NCI-H2171 treated with DMSO at 0.1 percent for 48 hours (cell line): Measurements from ENCODE around the gene PAPLN.
A peak's percentile ranks its signal among the peaks of the same experiment; 100 is the strongest.

Experiments used
- DNase-seq: peaks from one replicate; lab custom pipeline; 2025; lab: John Stamatoyannopoulos, UW

The PAPLN gene

DNA sequence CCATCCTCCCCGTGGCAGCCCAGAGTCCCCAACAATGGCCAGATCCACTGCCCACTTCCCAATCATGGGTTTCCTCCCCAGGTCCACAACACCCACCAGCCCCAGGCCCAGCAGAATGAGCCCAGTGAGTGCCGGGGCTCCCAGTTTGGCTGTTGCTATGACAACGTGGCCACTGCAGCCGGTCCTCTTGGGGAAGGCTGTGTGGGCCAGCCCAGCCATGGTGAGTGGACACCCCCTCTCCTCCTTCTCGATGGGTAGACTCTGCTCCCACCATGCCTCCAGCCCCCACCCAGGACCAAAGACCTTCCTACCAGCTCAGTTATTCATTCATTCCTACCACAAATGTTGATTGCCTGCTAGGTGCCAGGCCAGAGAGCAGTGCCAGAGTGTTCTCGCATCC lies 23.8 kb downstream of the PAPLN start:
- no peak for DNase-seq

- no peak for DNase-seq
These were observed 24.5 kb downstream of the PAPLN start for GRCh38 chr14:73261520-73262426.

DNA sequence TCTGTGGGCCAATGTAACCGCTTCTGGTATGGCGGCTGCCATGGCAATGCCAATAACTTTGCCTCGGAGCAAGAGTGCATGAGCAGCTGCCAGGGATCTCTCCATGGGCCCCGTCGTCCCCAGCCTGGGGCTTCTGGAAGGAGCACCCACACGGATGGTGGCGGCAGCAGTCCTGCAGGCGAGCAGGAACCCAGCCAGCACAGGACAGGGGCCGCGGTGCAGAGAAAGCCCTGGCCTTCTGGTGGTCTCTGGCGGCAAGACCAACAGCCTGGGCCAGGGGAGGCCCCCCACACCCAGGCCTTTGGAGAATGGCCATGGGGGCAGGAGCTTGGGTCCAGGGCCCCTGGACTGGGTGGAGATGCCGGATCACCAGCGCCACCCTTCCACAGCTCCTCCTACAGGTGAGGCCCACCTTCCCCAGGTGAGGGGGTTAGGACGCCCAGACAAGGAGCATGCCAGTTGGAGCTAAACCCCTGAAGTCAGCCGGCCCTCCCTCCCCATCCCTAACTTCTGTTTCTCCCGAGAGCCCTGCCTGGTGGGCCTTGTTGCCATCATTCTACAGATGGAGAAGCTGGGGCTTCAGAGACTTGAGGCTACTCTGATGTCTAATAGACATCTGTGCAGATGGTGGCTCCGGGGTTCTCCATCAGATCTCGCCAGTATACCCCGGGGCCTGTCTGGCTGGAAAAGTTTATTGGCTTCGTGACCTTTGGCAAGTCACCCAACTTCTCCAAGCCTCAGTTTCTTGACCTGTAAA lies 25.3 kb downstream of the PAPLN start:
- no peak for DNase-seq

- peak; percentile 36 for DNase-seq
These were observed 26.3 kb downstream of the PAPLN start for GRCh38 chr14:73263606-73264005.

DNA sequence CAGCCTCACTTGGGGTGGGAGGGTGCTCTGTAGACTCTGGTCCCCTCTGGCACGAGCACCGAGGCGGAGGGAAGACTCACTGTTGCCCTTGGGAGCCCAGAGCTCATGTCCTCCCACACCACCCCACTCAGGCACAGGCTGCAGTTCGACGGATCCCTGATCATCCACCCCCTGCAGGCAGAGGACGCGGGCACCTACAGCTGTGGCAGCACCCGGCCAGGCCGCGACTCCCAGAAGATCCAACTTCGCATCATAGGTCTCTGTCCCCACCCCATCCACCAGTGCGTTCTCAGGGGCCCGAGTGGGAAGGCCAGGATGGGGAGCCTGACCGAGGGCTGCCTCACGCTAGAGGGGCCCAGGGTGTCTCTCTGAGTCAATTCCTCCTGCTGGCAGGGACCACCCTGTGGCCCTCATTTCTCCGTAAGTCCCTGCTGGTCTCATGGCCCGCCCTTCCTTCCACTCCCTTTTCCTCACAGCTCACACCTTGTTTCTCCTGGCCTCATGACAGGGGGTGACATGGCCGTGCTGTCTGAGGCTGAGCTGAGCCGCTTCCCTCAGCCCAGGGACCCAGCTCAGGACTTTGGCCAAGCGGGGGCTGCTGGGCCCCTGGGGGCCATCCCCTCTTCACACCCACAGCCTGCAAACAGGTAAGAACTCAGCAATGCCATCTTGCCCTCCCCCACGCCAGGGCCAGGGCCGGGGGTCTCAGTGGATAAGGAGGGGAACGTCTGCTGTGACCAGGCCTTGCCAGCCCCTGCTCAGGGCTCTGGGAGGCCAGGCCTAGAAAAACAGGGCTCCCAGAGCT lies 27.0 kb downstream of the PAPLN start:
- no peak for DNase-seq

DNA sequence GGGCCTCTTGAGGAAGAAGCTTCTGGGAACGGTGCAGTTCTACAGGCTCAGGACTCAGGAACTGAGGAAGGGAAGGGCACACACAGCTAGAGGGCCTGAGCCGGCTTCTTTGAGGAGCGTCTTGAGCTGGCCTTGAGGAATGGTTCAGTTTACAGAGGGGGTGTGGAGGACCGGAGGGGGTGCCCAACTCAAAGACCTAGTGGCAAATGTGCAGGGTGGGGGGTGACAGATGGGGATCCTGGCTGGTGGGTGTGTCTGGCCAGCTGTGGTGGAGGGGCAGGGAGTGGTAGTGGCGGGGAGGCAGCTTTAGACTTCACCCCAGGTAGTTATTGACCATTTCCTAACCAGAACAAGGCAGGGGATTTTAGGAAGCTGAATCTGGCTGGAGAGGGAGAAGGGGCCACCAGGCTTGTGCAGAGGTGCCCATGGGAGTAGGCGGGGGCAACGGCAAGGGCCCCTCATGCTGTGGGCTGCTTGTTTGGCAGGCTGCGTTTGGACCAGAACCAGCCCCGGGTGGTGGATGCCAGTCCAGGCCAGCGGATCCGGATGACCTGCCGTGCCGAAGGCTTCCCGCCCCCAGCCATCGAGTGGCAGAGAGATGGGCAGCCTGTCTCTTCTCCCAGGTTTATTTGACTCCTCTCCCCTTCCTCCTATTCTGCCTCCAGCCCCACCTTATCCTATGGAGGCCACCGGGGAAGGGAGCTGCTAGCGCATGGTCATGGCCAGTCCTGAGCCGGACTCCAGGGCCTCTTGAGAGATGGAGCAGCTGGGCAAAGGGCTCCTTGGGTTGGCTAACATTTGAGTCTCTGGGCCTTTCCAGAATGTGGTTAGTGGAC lies 27.8 kb downstream of the PAPLN start:
- DNase-seq: no peak

- DNase-seq: no peak
These were observed 28.4 kb downstream of the PAPLN start for GRCh38 chr14:73265721-73266046.

DNA sequence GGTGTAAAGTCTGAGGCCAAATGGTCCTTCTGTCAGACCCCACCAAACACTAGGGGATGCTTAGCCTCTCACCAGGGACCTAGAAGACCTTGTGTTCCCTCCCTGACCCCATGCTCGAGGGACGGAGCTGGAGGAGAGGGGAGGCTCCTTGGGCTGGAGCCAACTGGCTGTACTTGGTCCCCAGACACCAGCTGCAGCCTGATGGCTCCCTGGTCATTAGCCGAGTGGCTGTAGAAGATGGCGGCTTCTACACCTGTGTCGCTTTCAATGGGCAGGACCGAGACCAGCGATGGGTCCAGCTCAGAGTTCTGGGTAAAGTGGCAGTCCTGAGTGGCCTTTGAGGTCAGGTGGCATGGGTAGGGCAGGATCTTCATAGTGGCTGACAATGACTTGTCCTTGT lies 29.0 kb downstream of the PAPLN start:
- no peak for DNase-seq

DNA sequence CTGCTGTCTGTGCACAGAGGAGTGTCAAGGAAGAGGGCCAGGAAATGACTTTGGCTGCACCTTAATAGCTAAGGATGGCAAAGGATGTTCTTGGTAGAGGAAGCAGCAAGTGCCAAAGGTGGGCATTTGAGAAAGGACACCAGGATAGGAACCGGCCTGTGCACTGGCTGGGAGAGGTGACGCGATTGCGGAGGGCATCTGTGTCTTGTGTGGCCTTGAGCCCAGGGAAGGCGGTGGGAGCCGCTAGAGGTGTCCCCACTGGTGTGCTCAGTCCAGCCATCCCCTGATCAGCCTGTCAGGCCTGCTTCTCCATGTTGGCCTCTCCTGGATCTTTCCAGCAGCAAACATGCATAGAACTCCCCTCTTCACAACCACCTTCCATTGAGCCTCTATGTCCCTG lies 30.2 kb downstream of the PAPLN start:
- no peak for DNase-seq

GRCh38 chr14:73269729-73270531 lies 32.6 kb downstream of the PAPLN start:
- DNase-seq: no peak

DNA sequence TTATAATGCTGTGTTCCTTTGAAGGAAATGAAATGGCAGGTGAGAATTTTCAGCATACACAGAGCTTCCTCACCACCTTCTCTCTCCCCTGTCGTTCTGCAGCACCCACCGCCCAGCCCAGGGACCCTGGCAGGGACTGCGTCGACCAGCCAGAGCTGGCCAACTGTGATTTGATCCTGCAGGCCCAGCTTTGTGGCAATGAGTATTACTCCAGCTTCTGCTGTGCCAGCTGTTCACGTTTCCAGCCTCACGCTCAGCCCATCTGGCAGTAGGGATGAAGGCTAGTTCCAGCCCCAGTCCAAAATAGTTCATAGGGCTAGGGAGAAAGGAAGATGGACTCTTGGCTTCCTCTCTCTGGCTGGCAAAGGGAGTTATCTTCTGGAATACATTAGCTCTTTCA lies 35.1 kb downstream of the PAPLN start:
- DNase-seq: peak; percentile 86

GRCh38 chr14:73273799-73274198 lies 36.5 kb downstream of the PAPLN start:
- DNase-seq: no peak

DNA sequence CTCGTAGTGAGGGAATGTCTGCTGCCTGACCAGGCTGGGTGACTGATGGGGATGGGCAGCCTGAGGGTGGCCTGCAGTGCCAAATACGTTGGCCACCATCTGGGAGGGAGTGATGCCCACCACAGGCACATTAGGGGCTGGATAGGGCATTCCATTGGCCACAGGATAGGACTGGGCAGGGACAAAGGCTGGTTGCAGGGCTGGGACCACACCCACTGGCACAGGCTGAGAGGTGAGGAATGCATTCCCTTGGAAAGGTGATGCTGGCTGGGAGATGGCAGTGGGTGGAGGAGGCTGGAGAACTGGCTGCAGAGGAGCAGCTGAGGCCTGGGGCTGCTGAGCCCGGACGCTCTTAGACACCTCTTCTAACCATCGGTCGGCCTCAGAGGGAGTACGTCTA lies 39.5 kb downstream of the PAPLN start:
- DNase-seq: no peak

DNA sequence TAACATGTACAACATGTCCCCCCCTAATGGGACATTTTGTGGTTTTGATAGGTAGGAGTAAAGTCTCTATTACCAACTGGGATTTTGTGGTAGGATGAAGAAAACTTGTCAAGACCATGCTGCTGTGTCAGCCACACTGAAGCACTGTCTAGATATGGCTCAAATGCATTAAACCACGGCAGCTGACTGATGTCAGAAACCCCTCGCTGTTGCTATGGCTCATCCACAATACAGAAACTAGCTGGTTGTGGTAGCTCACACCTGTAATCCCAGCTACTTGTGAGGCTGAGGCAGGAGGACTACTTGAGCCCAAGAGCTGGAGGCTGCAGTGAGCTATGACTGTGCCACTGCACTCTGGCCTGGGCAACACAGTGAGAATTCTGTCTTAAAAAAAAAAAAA lies 40.1 kb downstream of the PAPLN start:
- no peak for DNase-seq

- no peak for DNase-seq
These were observed 43.6 kb downstream of the PAPLN start for GRCh38 chr14:73280903-73281302.

GRCh38 chr14:73283608-73284379 lies 46.5 kb downstream of the PAPLN start:
- peak; percentile 78 for DNase-seq

- DNase-seq: peak; percentile 63
These were observed 48.7 kb downstream of the PAPLN start for GRCh38 chr14:73285979-73286378.

GRCh38 chr14:73286598-73286997 lies 49.3 kb downstream of the PAPLN start:
- DNase-seq: no peak

DNA sequence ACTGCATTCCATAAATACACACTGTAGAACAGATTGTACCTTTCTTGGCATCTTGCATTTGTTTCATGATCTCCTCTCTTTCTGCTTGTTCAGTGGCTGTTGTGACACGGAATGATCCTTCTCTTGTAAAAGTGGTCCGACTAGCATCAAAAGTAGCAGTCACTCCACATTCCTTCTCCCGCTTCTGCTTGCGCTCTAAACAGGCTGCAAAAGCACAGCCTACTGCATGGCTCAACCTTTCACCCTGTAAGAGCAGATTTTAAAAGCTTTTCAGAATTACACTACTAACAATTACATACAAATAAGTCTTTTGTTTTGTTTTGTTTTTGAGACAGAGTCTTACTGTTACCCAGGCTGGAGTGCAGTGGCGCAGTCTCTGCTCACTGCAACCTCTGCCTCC lies 49.8 kb downstream of the PAPLN start:
- no peak for DNase-seq

DNA sequence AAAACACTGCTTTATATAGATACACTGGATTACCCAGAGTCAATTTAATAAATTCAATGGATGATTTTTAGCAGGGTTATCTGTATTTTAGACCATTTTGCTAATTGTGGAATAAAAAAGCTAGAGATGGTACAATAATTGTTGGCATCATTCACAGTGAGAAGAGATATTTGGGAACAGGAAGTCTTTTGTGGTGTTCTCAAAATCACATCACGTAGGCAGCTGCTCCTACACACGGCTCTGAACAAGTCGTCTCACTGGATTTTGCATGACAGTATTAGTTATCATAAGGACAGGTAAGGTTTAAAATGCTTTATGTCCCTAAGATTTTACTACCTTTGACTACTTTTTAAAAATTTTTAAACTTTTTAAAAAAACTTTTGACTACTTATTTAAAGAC lies 52.0 kb downstream of the PAPLN start:
- DNase-seq: no peak
